Astrocyte of the spinal cord (primary cell): ENCODE results near the gene SRPK1.
A peak's percentile ranks its signal among the peaks of the same experiment; 100 is the strongest.

Experiments
- DNase-seq: peaks from one replicate; pipeline ENCODE4 v3.0.0; 2011; ENCODE audit warnings: low read depth, low spot score
- H3K4me3 ChIP-seq: 2 replicates; pipeline ENCODE4 v1.5.1; 2011; ENCODE audit warnings: low read depth, mild to moderate bottlenecking, low read length, moderate library complexity
- CTCF ChIP-seq: IDR thresholded peaks from 2 replicates; pipeline ENCODE4 v1.5.1; 2012; ENCODE audit warnings: low read depth, mild to moderate bottlenecking, low read length, inconsistent platforms
- in situ Hi-C: cut with HindIII; loops from 2 replicates; pipeline ENCODE4 v1.10.0; 2017; ENCODE audit warnings: low sequenced_read_pairs

The SRPK1 gene

DNA sequence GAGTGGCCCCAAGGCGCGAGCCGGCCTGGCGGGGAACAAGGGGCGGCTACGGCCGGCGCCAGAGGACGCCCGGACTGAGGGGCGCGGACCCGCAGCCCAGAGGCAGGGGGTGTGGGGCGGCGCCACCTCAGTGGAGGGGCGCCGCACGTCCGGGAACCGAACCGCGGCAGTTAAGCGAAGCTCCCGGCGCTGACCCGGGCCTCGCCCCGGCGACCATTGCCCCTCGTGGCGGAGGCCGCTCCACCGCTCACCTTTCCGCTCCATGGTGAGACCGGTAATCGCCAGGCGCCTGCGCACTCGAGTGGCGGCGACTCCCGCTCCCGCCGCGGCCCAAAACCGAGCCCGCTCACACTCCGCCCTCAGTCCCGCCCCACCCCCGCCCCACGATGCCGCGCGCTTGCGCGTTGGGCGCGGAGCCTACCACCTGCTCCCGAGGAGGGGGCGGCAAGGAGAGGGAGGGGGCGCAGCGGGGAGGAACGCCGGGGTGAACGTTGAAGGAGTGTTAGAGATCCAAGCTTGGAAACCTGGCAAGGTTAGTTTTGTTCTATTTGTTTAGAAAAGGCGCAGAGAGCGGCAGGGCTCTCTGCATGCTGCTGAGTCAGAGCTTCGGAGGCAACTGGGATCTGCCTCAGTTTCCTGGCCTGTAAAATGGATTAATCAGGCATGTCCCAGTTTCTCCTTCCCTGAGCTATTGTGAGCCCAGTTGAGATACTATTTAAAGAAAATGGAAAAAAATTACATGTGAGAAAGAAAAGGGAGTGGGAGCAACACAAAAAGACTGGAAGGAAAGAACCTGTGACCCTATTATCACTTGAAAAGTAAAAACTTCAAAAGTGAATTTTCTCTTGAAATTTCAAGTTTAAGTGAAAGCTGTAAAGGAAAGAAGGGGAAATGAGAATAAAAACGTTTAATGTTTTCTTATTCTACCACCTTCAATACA, at the start of gene SRPK1:
SRPK1 (minus strand) TSS at position 306 of the 940 bp plus-strand sequence; CDS start at position 264, 42 bp downstream.
- DNase-seq, result peak; percentile 86
- in situ Hi-C loops, result no loop called here
- H3K4me3 ChIP-seq, result peak within 1 kb of the TSS; percentile 72
- no peak for TF ChIP-seq CTCF

GRCh38 chr6:35970181-35970580, 49.3 kb upstream of the SRPK1 start:
- DNase-seq, result peak; percentile 53
- TF ChIP-seq CTCF, result no peak
- no peak overlapping the region for H3K4me3 ChIP-seq
- in situ Hi-C loops, result no loop called here

GRCh38 chr6:35969646-35970045, 48.7 kb upstream of the SRPK1 start:
- TF ChIP-seq CTCF, result no peak
- H3K4me3 ChIP-seq, result no peak overlapping the region
- in situ Hi-C loops, result no loop called here
- no peak for DNase-seq

DNA sequence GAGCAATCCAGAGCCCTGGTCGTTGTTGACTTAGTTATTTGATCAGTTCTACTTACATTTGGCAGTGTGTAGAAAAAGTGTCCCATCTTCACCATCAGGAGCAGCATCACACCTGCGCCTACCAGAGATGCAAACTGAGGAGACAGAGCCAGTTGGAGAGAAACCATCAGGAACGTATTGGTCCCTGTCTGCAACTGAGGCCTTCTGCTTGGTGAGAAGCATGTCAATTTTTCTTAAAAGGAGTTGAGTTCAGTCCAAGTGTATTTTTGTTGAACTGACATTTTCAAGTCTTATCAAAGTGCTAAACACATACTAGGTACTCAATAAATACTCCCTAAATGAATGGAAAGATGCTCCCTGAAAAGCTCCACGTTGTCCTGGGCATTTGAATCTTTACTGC, 47.9 kb upstream of the SRPK1 start:
- in situ Hi-C loops, result no loop called here
- TF ChIP-seq CTCF, result no peak
- H3K4me3 ChIP-seq, result no peak overlapping the region
- no peak for DNase-seq

DNA sequence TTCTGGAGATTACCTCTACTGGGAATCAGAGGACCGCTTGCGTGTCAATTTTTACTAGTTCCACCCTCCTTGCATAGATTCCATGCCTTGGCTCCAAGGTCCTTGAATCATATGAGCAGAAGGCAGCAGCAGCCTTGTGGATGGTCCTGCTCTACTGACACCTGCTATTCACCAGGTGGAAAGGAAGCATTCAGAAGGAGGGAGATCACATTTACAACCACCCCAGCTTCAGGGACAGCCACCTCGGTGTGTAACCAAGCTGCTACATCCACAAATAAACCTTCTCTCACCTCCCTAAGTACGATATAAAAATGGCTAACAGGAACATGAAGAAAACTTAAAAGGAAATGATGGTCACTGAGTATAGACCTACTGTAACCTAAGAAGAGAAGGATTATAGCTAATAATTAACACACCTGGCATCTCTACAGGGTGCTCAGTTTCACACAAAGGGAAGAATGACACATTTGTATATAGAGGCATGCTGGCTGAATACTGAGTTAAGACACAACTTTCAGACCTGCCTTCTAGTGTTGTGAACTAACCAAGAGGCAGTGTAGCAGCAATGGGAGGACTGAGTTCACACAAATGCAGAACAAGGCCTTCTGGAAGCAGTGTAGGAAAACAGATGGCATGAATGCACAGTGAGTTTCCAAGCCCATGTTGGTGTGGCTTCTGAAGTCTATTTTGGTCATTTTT, 46.3 kb upstream of the SRPK1 start:
- no peak for DNase-seq
- no peak overlapping the region for H3K4me3 ChIP-seq
- in situ Hi-C loops, result no loop called here
- no peak for TF ChIP-seq CTCF

DNA sequence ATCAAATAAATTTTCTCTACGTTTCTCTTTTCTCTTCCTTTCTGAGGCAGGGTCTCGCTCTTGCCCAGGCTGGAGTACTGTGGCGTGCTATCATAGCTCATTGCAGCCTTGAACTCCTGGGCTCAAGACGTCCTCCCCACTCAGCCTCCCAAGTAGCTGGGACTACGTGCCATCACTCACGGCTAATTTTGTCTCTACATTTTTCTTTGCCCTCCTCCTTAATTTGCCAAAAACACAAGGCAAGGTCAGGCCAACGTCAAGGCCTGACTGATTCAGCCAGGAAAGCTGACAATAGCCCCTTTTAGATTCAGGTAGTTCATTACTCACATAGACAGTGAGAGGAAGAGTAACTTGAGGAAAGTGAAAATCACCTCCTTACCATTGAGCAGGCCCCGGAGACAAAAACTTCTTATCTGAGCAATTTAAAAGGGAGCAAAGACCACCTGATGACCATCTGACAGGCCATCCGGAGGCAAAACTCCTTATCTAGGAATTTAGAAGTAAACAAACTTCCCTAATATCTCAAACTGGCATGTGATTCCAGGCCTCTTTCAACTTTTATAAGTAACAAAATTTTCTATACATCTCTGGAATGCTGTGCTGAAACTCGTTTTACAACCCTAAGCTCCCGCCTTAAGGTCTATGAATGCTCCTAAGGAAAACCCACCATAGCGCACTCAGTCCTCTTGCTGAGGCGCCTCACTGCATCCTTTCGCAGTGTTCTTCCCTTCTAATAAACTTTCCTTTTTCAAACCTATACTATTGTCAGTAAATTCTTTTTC, 42.1 kb upstream of the SRPK1 start:
- no peak overlapping the region for H3K4me3 ChIP-seq
- no peak for DNase-seq
- TF ChIP-seq CTCF, result no peak
- in situ Hi-C loops, result no loop called here
